Fibroblast of pulmonary artery (primary cell): Measurements from ENCODE around the gene USP7.
A peak's percentile ranks its signal among the peaks of the same experiment; 100 is the strongest.

Experiments
- DNase-seq: peaks from one replicate; pipeline ENCODE4 v3.0.0-alpha.2; 2010; ENCODE audit warnings: low read depth
- H3K4me3 ChIP-seq: replicated peaks from 2 replicates; pipeline ENCODE4 v1.5.1; 2011; ENCODE audit warnings: low read depth, mild to moderate bottlenecking, control low read depth, low read length, moderate library complexity
- TF ChIP-seq, protein P1 (sequence below): IDR thresholded peaks from 2 replicates; pipeline ENCODE4 v1.5.1; 2011; ENCODE audit warnings: mild to moderate bottlenecking, control low read depth, low read length, inconsistent platforms; ENCODE audit errors: missing control alignments

The USP7 gene

DNA sequence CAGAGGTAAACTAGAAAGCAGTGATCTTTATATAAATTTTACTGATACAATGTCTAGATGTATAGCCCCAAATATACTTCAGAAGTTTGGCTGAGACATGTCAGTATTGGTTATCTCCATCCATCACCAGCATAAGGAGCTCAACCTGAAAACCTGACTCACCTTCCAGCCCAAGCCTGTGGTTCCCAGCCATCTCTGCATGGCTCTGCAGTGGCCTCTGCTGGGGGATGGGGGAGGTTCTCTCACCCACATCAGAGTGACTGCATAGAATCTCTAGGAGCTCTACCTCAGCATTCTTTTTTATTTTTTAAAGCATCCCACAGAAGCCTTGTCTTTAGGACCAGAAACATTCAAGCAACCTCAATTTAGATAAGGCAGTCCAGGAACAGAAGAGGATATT lies 27.3 kb downstream of the USP7 start:
- no peak overlapping the region for H3K4me3 ChIP-seq
- DNase-seq = no peak
- TF ChIP-seq, protein P1, sequence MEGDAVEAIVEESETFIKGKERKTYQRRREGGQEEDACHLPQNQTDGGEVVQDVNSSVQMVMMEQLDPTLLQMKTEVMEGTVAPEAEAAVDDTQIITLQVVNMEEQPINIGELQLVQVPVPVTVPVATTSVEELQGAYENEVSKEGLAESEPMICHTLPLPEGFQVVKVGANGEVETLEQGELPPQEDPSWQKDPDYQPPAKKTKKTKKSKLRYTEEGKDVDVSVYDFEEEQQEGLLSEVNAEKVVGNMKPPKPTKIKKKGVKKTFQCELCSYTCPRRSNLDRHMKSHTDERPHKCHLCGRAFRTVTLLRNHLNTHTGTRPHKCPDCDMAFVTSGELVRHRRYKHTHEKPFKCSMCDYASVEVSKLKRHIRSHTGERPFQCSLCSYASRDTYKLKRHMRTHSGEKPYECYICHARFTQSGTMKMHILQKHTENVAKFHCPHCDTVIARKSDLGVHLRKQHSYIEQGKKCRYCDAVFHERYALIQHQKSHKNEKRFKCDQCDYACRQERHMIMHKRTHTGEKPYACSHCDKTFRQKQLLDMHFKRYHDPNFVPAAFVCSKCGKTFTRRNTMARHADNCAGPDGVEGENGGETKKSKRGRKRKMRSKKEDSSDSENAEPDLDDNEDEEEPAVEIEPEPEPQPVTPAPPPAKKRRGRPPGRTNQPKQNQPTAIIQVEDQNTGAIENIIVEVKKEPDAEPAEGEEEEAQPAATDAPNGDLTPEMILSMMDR = peak; percentile 70

DNA sequence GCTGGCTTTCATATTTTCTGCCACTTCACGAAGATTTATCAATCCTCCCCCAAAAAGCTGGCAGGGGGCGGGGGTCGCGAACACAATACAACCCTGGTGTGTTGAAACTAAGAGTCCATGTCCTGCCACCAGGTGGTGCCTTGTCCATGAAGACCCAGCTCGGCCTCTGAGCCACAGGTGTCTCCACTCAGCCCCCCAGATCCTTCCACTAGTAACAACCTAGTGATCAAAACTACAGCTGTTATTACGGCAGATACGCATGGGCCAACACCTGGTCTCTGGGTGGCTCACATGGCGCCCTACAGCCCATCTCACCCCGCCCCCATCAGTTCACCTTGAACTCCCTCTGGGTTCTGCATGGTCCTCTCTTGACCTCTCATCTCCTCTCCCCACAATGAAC lies 27.7 kb downstream of the USP7 start:
- H3K4me3 ChIP-seq = no peak overlapping the region
- TF ChIP-seq, protein P1 = peak; percentile 22
- no peak for DNase-seq

DNA sequence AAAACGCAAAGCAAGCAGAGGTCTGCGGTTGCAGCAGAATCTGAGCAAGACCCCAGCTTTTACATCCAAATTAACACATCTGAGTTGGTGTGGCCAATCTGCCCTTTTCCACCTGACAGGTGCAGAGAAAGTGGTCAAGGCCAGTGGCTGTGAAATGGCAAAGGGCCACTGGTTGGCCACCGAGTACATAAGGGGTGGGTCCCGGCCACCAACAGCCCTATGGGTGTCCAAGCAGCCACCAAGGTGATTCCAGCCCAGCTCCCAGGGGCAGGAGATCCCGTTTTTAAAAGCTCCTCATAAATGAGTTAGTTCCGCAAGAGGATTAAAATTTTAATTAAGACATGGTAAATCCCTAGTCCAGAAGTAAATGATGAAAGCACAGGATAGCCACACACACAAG lies 29.1 kb downstream of the USP7 start:
- no peak for DNase-seq
- no peak overlapping the region for H3K4me3 ChIP-seq
- TF ChIP-seq, protein P1 = no peak

DNA sequence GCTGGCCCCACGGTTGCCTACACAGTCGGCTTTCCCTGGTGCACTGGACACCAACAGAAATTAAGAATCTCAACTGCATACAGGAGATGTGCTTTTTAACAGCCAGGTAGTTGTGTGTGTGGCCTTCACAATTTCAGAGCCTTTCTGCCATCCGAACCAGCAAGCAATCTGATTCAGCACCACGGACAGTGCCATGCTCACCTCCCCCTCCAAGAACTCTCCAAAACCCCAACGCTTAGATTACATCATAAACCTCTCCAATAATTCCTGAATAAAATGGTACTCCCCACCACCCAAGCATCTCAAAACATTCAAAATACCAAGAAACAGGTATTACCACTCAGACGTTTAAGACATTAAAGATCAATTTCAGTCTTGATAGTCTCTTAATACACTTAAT lies 31.8 kb downstream of the USP7 start:
- H3K4me3 ChIP-seq = no peak overlapping the region
- TF ChIP-seq, protein P1 = no peak
- DNase-seq = peak; percentile 79

DNA sequence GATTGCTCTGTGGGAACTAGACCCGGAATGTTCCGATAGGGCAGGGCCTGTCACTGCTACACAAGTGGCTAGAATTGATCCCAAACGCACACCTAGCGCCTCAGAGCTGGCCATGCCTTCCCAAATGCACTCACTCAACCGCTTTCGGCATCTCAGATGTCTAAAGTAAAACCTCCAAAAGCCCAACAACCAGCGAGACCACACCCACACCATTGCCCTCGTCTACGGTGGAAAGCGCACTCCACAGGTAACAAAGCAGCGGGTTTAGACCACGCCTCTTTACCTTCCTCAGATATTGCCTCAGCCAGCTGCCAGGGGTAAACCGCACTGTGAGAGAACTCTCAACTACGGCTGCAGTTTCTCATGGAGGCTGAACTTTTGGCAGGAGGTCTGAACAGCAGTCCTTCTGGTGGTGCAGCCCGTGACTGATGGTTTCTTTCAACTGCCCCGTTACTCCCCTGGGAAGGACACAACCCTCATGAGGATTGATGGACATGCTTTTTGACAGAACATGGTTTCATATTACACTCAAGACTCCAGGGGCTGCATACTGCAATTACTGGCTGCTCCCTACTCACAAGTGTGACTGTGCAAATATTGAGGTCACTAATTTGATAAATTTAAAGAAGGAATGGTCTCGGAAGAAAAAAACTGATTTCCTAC lies 34.5 kb downstream of the USP7 start:
- TF ChIP-seq, protein P1 = no peak
- H3K4me3 ChIP-seq = no peak overlapping the region
- no peak for DNase-seq

DNA sequence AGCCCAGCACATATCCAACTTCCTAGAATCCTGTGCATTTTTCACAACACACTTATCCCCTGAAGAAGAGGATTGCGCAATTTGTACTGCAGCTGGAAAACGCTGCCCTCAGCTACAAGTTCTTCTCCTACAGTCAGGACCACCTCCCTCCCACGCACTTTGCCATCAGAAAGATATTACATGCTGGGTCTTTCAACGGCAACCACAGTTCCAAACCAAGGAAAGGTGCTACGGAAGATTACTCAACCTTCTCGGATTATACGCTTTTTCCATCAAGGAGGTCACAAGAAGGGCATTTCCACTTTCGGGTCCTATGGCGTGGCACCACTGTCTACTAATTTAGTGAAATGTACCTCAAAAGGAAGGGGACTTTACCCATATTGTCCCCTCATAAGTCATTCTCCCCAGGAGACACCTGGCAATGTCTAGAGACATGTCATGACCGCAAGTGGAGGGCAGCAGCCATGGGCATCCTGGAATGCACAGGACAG lies 35.2 kb downstream of the USP7 start:
- H3K4me3 ChIP-seq = no peak overlapping the region
- TF ChIP-seq, protein P1 = no peak
- peak; percentile 71 for DNase-seq

DNA sequence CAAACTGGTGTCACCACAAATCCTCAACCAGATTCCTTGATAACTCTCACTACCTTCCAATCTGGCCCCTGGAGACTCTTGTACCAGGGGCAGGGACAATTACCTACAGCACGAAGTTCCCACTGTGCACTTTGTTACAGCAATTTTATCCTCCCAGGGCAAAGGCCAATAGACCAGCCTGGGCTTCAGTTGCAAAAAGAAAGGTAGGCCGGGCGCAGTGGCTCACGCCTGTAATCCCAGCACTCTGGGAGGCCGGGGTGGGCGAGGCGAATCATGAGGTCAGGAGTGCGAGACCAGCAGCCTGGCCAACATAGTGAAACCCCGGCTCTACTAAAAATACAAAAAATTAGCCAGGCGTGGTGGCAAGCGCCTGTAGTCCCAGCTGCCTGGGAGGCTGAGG lies 36.9 kb downstream of the USP7 start:
- H3K4me3 ChIP-seq = no peak overlapping the region
- TF ChIP-seq, protein P1 = no peak
- DNase-seq = no peak
